Measurements from ENCODE around the gene HMGCL. TPM values are rescaled to one million over a fixed set of nuclear protein-coding genes. Genes with fewer than 3 reads are reported as not detected.

The HMGCL gene
- total RNA-seq, 1 donor from 2014 or later, result 33.7 TPM

- Mint-ChIP-seq H3K4me1 (ENCODE audit: unreplicated experiment) (no peaks in the 10 kb centered on the region), H3K27ac (no peak overlapping the region), H3K9me3 (no peaks in the 10 kb centered on the region), H3K36me3 (peaks cover 8% of the 10 kb centered on the region), H3K27me3 (no peaks in the 10 kb centered on the region), H3K4me3 (no peak overlapping the region)
- DNase-seq (ENCODE audit: extremely low spot score, unreplicated experiment), result no peak
- peak; percentile 71 for TF ChIP-seq CTCF (conservative IDR thresholded peaks at IDR 0.05)
Measured at GRCh38 chr1:23810818-23811540, 14.2 kb downstream of the HMGCL start.

- Mint-ChIP-seq H3K9me3 (no peaks in the 10 kb centered on the region), H3K27me3 (no peaks in the 10 kb centered on the region), H3K36me3 (peaks cover 13% of the 10 kb centered on the region), H3K4me3 (no peak overlapping the region), H3K4me1 (ENCODE audit: unreplicated experiment) (no peaks in the 10 kb centered on the region), H3K27ac (no peak overlapping the region)
- peak; percentile 76 for TF ChIP-seq CTCF (conservative IDR thresholded peaks at IDR 0.05)
- DNase-seq (ENCODE audit: extremely low spot score, unreplicated experiment), result no peak
Measured at GRCh38 chr1:23809751-23810171, 15.5 kb downstream of the HMGCL start.

- no peak overlapping the region for H3K27ac Mint-ChIP-seq
- no peaks in the 10 kb centered on the region for H3K27me3 Mint-ChIP-seq
- H3K9me3 Mint-ChIP-seq, result no peaks in the 10 kb centered on the region
- peaks cover 17% of the 10 kb centered on the region for H3K36me3 Mint-ChIP-seq
- DNase-seq (ENCODE audit: extremely low spot score, unreplicated experiment), result no peak
- no peaks in the 10 kb centered on the region for H3K4me1 Mint-ChIP-seq (ENCODE audit: unreplicated experiment)
- no peak for TF ChIP-seq CTCF (conservative IDR thresholded peaks at IDR 0.05)
- no peak overlapping the region for H3K4me3 Mint-ChIP-seq
Measured at GRCh38 chr1:23807453-23807852, 17.8 kb downstream of the HMGCL start.

- Mint-ChIP-seq H3K4me3 (no peak overlapping the region), H3K9me3 (no peaks in the 10 kb centered on the region), H3K27me3 (no peaks in the 10 kb centered on the region), H3K4me1 (ENCODE audit: unreplicated experiment) (peaks cover under 1% of the 10 kb centered on the region), H3K27ac (no peak overlapping the region), H3K36me3 (peaks cover 17% of the 10 kb centered on the region)
- TF ChIP-seq CTCF (conservative IDR thresholded peaks at IDR 0.05), result no peak
- DNase-seq (ENCODE audit: extremely low spot score, unreplicated experiment), result no peak
Measured at GRCh38 chr1:23806280-23806679, 18.9 kb downstream of the HMGCL start.

GRCh38 chr1:23805025-23805424, 20.2 kb downstream of the HMGCL start:
- H3K4me3 Mint-ChIP-seq, result no peak overlapping the region
- no peaks in the 10 kb centered on the region for H3K27me3 Mint-ChIP-seq

More at GRCh38 chr1:23805025-23805424, 20.2 kb downstream of the HMGCL start:
- Mint-ChIP-seq H3K9me3 (no peaks in the 10 kb centered on the region), H3K4me1 (ENCODE audit: unreplicated experiment) (peaks cover 3% of the 10 kb centered on the region), H3K36me3 (peaks cover 14% of the 10 kb centered on the region), H3K27ac (no peak overlapping the region)
- no peak for DNase-seq (ENCODE audit: extremely low spot score, unreplicated experiment)
- TF ChIP-seq CTCF (conservative IDR thresholded peaks at IDR 0.05), result no peak

Measured in type B pancreatic cell (in vitro differentiated cells).